Kidney epithelial cell (primary cell): ENCODE data around the gene DAP. TPM values are rescaled to one million over a fixed set of nuclear protein-coding genes. Genes with fewer than 3 reads are reported as not detected.

Source experiments
- DNase-seq: peaks from one replicate; pipeline ENCODE4 v3.0.0-alpha.2; 2010; ENCODE audit warnings: low read depth
- H3K27me3 ChIP-seq: 2 replicates; pipeline ENCODE4 v1.6.0; 2011; ENCODE audit warnings: low read length; ENCODE audit not compliant: control insufficient read depth, insufficient read depth
- H3K36me3 ChIP-seq: 2 replicates; pipeline ENCODE4 v1.5.1; 2011; ENCODE audit warnings: low read length; ENCODE audit not compliant: control insufficient read depth, insufficient read depth
- H3K4me3 ChIP-seq: 2 replicates; pipeline ENCODE4 v1.5.1; 2011; ENCODE audit warnings: low read depth, mild to moderate bottlenecking, control low read depth, low read length
- total RNA-seq: library from RNA; depleted of rRNA; stranded (reverse); fragments of >200 nt; gene quantifications from 2 replicates; pipeline ENCODE4 v1.2.3, GENCODE V29; 2015
- TF ChIP-seq, protein P1 (sequence below): IDR thresholded peaks from 2 replicates; pipeline ENCODE4 v1.5.1; 2011; ENCODE audit warnings: mild to moderate bottlenecking, moderate library complexity, low read length, control low read depth, inconsistent platforms; ENCODE audit not compliant: insufficient read depth, poor library complexity, severe bottlenecking

The DAP gene
- total RNA-seq, 1 donor from 2014 or later: 77.7 TPM

GRCh38 chr5:10699987-10700386 lies 61.0 kb downstream of the DAP start:
- Histone ChIP-seq H3K4me3 (no peak overlapping the region), H3K27me3 (no peaks in the 10 kb centered on the region), H3K36me3 (no peaks in the 10 kb centered on the region)
- TF ChIP-seq, protein P1, sequence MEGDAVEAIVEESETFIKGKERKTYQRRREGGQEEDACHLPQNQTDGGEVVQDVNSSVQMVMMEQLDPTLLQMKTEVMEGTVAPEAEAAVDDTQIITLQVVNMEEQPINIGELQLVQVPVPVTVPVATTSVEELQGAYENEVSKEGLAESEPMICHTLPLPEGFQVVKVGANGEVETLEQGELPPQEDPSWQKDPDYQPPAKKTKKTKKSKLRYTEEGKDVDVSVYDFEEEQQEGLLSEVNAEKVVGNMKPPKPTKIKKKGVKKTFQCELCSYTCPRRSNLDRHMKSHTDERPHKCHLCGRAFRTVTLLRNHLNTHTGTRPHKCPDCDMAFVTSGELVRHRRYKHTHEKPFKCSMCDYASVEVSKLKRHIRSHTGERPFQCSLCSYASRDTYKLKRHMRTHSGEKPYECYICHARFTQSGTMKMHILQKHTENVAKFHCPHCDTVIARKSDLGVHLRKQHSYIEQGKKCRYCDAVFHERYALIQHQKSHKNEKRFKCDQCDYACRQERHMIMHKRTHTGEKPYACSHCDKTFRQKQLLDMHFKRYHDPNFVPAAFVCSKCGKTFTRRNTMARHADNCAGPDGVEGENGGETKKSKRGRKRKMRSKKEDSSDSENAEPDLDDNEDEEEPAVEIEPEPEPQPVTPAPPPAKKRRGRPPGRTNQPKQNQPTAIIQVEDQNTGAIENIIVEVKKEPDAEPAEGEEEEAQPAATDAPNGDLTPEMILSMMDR: no peak
- no peak for DNase-seq

DNA sequence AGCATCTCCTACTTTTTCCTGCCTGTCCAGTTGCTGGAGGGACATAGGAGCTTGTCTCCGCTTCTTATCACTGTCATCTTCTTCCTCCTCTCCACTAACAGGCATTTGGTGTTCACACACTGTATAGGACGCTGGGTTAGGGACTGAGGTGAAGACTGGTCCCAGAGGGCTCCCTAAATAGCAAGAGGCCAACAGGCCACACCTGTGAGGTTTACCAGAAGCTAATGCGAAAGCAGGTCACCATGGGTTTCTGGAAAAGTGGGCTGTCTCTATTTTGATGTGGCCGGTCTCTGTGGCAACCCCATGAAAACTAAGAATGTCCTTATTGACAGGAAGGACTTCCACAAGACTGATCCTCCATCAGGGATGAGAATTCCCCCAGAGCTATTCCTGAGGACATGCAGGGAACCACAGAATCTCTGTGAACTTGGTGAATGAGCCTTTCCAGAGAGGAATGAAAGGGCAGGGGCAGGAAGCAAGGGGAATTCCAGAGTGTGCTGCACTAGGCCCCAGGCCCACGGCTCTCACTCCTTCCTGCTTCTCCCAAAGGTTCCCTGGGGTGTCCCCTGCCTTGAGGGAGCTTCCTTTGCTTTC lies 61.7 kb downstream of the DAP start:
- no peak for DNase-seq
- Histone ChIP-seq H3K27me3 (no peaks in the 10 kb centered on the region), H3K4me3 (no peak overlapping the region), H3K36me3 (no peaks in the 10 kb centered on the region)
- TF ChIP-seq, protein P1: no peak

GRCh38 chr5:10695759-10696543 lies 65.1 kb downstream of the DAP start:
- Histone ChIP-seq H3K4me3 (no peak overlapping the region), H3K36me3 (no peaks in the 10 kb centered on the region), H3K27me3 (no peaks in the 10 kb centered on the region)
- no peak for DNase-seq
- TF ChIP-seq, protein P1: no peak

DNA sequence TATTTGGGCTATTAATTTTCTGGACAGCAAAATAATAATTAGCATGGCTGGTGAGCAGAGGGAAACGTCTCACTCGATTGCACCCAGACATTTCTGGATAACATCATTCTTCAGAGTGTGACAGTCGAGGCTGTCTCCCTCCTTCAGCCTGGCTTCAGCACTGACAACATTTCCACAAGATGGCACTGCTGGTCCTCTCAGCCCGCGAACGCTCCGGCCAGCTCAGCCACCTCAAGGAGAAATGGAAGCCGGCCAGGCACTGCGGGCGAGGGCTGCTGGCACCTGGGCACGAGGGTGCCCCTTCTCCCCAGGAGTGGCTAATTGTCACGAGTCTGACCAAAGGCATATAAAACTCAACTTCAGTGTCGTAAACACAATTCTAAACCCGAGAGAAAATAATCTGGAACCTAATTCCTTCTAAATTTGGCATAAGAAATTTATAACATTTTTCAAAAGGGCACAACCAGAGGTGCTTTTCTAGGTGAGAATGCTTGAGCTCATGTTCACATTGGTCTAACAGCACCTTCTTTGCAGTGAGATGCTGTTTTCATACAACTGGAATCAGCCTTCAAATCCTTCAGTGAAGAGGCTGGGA lies 65.9 kb downstream of the DAP start:
- TF ChIP-seq, protein P1: peak; percentile 85
- DNase-seq: no peak
- Histone ChIP-seq H3K27me3 (no peaks in the 10 kb centered on the region), H3K4me3 (no peak overlapping the region), H3K36me3 (no peaks in the 10 kb centered on the region)

DNA sequence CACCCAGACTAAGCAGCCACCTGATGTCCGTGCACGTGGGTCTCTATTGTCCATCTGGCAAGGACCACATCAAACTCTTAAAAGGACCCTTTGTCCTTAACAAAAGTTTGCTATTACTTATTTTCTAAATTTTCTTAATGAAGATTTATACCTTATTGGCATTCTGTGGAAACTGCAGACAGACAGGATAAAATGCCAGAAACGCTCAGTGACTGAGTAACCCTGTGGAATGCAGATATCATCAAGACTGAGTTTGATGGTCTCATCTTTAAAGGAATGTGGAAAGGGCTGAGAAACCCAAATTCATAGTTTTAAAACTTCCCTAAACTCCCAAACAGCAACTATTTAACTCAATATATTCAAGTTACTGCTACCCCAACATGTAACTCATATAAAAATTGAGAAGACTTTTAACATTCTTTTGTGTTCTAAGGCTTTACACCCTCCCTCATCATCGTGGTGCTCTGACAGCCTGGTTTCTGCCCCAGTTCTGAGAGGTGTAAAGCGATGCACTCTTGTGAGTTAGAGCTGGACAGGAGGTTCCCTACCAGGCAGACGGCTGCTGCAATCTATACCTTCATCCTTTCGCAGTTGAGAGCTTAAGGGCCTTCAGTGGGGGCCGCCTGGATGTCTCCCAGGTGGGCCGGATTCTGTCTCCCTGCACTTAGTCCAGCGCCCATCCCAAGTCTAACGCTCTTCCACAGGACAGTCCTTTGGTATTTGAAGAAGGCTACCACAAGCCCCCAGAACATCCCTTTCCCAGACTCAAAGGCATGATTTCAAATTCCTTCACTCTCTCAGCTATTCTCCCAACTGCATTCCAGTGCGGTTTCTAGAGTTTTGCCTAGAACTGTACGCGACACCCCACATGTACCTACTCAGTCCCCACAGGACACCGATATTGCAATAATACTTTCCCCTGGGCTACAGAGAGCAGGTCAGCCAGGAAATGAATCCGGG lies 68.9 kb downstream of the DAP start:
- Histone ChIP-seq H3K4me3 (no peak overlapping the region), H3K27me3 (no peaks in the 10 kb centered on the region), H3K36me3 (peaks cover 1% of the 10 kb centered on the region)
- DNase-seq: no peak
- TF ChIP-seq, protein P1: no peak
